Hepatocyte (in vitro differentiated cells): Measurements from ENCODE around the gene XRCC4. TPM values are rescaled to one million over a fixed set of nuclear protein-coding genes. Genes with fewer than 3 reads are reported as not detected.

Source experiments
- DNase-seq: peaks from one replicate; pipeline ENCODE4 v3.0.0-alpha.2; 2016; ENCODE audit warnings: low spot score
- H2AFZ ChIP-seq: fragments of 200-600 bp; sonication (generic); 2 replicates; pipeline ENCODE4 v1.6.0; 2016; ENCODE audit warnings: antibody characterized with exemption, mild to moderate bottlenecking
- H3K27ac ChIP-seq: fragments of 200-600 bp; sonication (generic); 2 replicates; pipeline ENCODE4 v1.5.1; 2016; ENCODE audit warnings: mild to moderate bottlenecking
- H3K27me3 ChIP-seq: fragments of 200-600 bp; sonication (generic); 2 replicates; pipeline ENCODE4 v1.6.1; 2016
- H3K36me3 ChIP-seq: fragments of 200-600 bp; sonication (generic); replicated peaks from 2 replicates; pipeline ENCODE4 v1.5.1; 2016; ENCODE audit warnings: low read depth; ENCODE audit not compliant: insufficient read depth
- H3K4me1 ChIP-seq: fragments of 200-600 bp; sonication (generic); 2 replicates; pipeline ENCODE4 v1.5.1; 2016; ENCODE audit warnings: mild to moderate bottlenecking, moderate library complexity; ENCODE audit not compliant: insufficient read depth
- H3K4me2 ChIP-seq: fragments of 200-600 bp; sonication (generic); 2 replicates; pipeline ENCODE4 v1.6.0; 2016
- H3K4me3 ChIP-seq: fragments of 200-600 bp; sonication (generic); 2 replicates; pipeline ENCODE4 v1.5.1; 2016; ENCODE audit warnings: mild to moderate bottlenecking
- H3K79me2 ChIP-seq: fragments of 200-600 bp; sonication (generic); 2 replicates; pipeline ENCODE4 v1.6.0; 2017; ENCODE audit warnings: mild to moderate bottlenecking
- H3K9me2 ChIP-seq: fragments of 200-600 bp; sonication (generic); replicated peaks from 2 replicates; pipeline ENCODE4 v1.6.0; 2017; ENCODE audit warnings: mild to moderate bottlenecking; ENCODE audit not compliant: insufficient read depth
- H3K9me3 ChIP-seq: fragments of 200-600 bp; sonication (generic); 2 replicates; pipeline ENCODE4 v1.5.1; 2016; ENCODE audit warnings: low read depth, mild to moderate bottlenecking
- H4K20me1 ChIP-seq: fragments of 200-600 bp; sonication (generic); 2 replicates; pipeline ENCODE4 v1.6.0; 2016; ENCODE audit warnings: mild to moderate bottlenecking; ENCODE audit not compliant: insufficient read depth, poor library complexity, severe bottlenecking
- EZH2 ChIP-seq: fragments of 200-600 bp; sonication (generic); IDR thresholded peaks from 2 replicates; pipeline ENCODE4 v1.6.1; 2016; ENCODE audit warnings: antibody characterized with exemption, mild to moderate bottlenecking, borderline replicate concordance
- EZH2phosphoT487 ChIP-seq: fragments of 200-600 bp; sonication (generic); IDR thresholded peaks from one replicate; pipeline ENCODE4 v1.6.1; 2018; ENCODE audit warnings: antibody characterized with exemption, mild to moderate bottlenecking, low read depth, moderate library complexity; ENCODE audit not compliant: unreplicated experiment, severe bottlenecking
- WGBS: methylation state at CpG from one replicate; pipeline ENCODE4 v1.1.6; 2016; ENCODE audit warnings: low lambda C conversion rate; ENCODE audit errors: missing lambda C conversion rate; 5-methylcytosine and 5-hydroxymethylcytosine counted together
- polyA plus RNA-seq: library from polyadenylated mRNA; unstranded; fragments of >200 nt; fragmentation: Nextera tagmentation; extraction: Ambion mirVana; gene quantifications from 2 replicates; pipeline ENCODE4 v1.2.1, GENCODE V29; 2016
- total RNA-seq: library from RNA; depleted of rRNA; stranded (reverse); fragments of >200 nt; gene quantifications from 2 replicates; pipeline ENCODE4 v1.2.3, GENCODE V29; 2014
- TF ChIP-seq, protein P1 (sequence below): fragments of 200-600 bp; sonication (generic); IDR thresholded peaks from 2 replicates; pipeline ENCODE4 v1.5.1; 2016; ENCODE audit warnings: antibody characterized with exemption, mild to moderate bottlenecking; ENCODE audit not compliant: poor library complexity

XRCC4 gene
- total and polyA plus RNA-seq, 2 experiments from 2014 or later: 12.7 to 21.5 TPM

GRCh38 chr5:83294246-83294645, 216.9 kb downstream of the XRCC4 start:
- Histone ChIP-seq H3K79me2 (no peaks in the 10 kb centered on the region), H3K36me3 (no peaks in the 10 kb centered on the region), H3K4me2 (no peak overlapping the region), H3K9me3 (no peaks in the 10 kb centered on the region), H3K27me3 (no peaks in the 10 kb centered on the region), H4K20me1 (no peaks in the 10 kb centered on the region), H3K4me1 (no peaks in the 10 kb centered on the region), H2AFZ (no peak overlapping the region), H3K27ac (no peak overlapping the region), H3K9me2 (no peaks in the 10 kb centered on the region), H3K4me3 (no peak overlapping the region)
- DNase-seq: no peak
- 85% methylated on average over 2 of the region's 2 CpGs for WGBS
- TF ChIP-seq, protein P1, sequence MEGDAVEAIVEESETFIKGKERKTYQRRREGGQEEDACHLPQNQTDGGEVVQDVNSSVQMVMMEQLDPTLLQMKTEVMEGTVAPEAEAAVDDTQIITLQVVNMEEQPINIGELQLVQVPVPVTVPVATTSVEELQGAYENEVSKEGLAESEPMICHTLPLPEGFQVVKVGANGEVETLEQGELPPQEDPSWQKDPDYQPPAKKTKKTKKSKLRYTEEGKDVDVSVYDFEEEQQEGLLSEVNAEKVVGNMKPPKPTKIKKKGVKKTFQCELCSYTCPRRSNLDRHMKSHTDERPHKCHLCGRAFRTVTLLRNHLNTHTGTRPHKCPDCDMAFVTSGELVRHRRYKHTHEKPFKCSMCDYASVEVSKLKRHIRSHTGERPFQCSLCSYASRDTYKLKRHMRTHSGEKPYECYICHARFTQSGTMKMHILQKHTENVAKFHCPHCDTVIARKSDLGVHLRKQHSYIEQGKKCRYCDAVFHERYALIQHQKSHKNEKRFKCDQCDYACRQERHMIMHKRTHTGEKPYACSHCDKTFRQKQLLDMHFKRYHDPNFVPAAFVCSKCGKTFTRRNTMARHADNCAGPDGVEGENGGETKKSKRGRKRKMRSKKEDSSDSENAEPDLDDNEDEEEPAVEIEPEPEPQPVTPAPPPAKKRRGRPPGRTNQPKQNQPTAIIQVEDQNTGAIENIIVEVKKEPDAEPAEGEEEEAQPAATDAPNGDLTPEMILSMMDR: no peak
- TF ChIP-seq EZH2 (no peak), EZH2phosphoT487 (no peak)

GRCh38 chr5:83299353-83299752, 222.0 kb downstream of the XRCC4 start:
- Histone ChIP-seq H3K36me3 (no peaks in the 10 kb centered on the region), H3K79me2 (no peaks in the 10 kb centered on the region), H3K4me3 (no peak overlapping the region), H4K20me1 (no peaks in the 10 kb centered on the region), H3K9me2 (no peaks in the 10 kb centered on the region), H3K27me3 (no peaks in the 10 kb centered on the region), H3K27ac (no peak overlapping the region), H2AFZ (no peak overlapping the region), H3K9me3 (no peaks in the 10 kb centered on the region), H3K4me1 (no peaks in the 10 kb centered on the region), H3K4me2 (no peak overlapping the region)
- TF ChIP-seq EZH2: no peak
- TF ChIP-seq, protein P1: no peak
- TF ChIP-seq EZH2phosphoT487: no peak
- WGBS: 95% methylated on average over 2 of the region's 2 CpGs
- DNase-seq: no peak

- DNase-seq: peak; percentile 55
- H3K27ac ChIP-seq: peak overlapping the region; percentile 80
- 56% methylated on average over 3 of the region's 3 CpGs for WGBS
These were observed 229.4 kb downstream of the XRCC4 start for GRCh38 chr5:83306572-83307241.

GRCh38 chr5:83312663-83313062, 235.3 kb downstream of the XRCC4 start:
- Histone ChIP-seq H4K20me1 (no peaks in the 10 kb centered on the region), H3K9me3 (peaks cover 6% of the 10 kb centered on the region), H3K27ac (no peak overlapping the region), H3K4me1 (no peaks in the 10 kb centered on the region), H3K36me3 (no peaks in the 10 kb centered on the region), H3K4me3 (no peak overlapping the region), H3K9me2 (no peaks in the 10 kb centered on the region), H3K4me2 (no peak overlapping the region), H2AFZ (no peak overlapping the region), H3K79me2 (no peaks in the 10 kb centered on the region), H3K27me3 (no peaks in the 10 kb centered on the region)
- DNase-seq: no peak
- WGBS: 94% methylated on average over 2 of the region's 2 CpGs
- no peak for TF ChIP-seq EZH2
- TF ChIP-seq, protein P1: no peak
- no peak for TF ChIP-seq EZH2phosphoT487

More at GRCh38 chr5:83306572-83307241, 229.4 kb downstream of the XRCC4 start:
- Histone ChIP-seq H4K20me1 (no peaks in the 10 kb centered on the region), H3K4me3 (no peak overlapping the region), H3K4me2 (peak overlapping the region; percentile 55), H3K36me3 (no peaks in the 10 kb centered on the region), H3K27me3 (no peaks in the 10 kb centered on the region), H3K9me2 (no peaks in the 10 kb centered on the region), H3K9me3 (no peaks in the 10 kb centered on the region), H3K79me2 (no peaks in the 10 kb centered on the region), H2AFZ (peak overlapping the region; percentile 4), H3K4me1 (peaks cover 7% of the 10 kb centered on the region)
- TF ChIP-seq EZH2 (no peak), EZH2phosphoT487 (no peak)
